B cell (primary cell): ENCODE results near the gene CCDC57.

Source experiments
- EZH2 ChIP-seq: IDR thresholded peaks from 2 replicates; pipeline ENCODE4 v1.6.1; 2012; ENCODE audit warnings: borderline replicate concordance, low read depth, mild to moderate bottlenecking, moderate library complexity, low read length; ENCODE audit not compliant: insufficient read depth, poor library complexity, severe bottlenecking
- TF ChIP-seq, protein P1 (sequence below): fragments of 200-600 bp; IDR thresholded peaks from one replicate; pipeline ENCODE4 v1.8.0; 2022; ENCODE audit warnings: antibody characterized with exemption, mild to moderate bottlenecking

DNA sequence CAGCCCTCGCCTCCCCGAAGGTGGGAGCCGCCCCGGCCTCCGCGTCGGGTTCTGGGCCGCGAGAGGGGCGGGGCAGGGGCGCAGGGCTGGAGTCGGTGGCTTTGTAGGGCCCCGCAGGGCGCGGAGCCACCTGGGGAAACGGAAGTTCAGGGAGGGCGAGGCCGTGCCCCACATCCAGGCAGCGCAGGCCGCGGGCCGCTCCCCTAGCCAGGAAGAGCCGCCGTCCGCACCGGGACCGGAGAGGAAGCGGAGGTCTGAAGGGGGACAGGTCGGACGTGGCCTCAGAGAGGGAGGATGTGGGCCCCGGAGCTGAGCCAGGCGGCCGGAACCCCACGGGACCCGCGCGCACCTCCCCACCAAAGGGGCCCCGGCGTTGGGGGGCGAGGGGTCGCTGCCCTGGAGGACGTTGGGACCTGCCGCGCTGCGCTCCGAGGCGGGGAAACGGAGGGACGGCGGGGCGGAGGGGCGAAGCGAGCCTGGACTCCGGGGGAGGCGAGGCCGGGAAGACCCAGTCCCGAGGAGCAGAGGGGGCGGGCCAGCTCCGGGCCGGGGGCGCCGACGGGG lies 15.7 kb upstream of the CCDC57 start:
- TF ChIP-seq, protein P1, sequence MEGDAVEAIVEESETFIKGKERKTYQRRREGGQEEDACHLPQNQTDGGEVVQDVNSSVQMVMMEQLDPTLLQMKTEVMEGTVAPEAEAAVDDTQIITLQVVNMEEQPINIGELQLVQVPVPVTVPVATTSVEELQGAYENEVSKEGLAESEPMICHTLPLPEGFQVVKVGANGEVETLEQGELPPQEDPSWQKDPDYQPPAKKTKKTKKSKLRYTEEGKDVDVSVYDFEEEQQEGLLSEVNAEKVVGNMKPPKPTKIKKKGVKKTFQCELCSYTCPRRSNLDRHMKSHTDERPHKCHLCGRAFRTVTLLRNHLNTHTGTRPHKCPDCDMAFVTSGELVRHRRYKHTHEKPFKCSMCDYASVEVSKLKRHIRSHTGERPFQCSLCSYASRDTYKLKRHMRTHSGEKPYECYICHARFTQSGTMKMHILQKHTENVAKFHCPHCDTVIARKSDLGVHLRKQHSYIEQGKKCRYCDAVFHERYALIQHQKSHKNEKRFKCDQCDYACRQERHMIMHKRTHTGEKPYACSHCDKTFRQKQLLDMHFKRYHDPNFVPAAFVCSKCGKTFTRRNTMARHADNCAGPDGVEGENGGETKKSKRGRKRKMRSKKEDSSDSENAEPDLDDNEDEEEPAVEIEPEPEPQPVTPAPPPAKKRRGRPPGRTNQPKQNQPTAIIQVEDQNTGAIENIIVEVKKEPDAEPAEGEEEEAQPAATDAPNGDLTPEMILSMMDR, result no peak
- TF ChIP-seq EZH2, result no peak
